DMS153 treated with DMSO at 0.1 percent for 48 hours (cell line): ENCODE measurements around the gene DUSP22.

Experiments
- DNase-seq: peaks from one replicate; lab custom pipeline; 2025; ENCODE audit not compliant: unreplicated experiment; lab: John Stamatoyannopoulos, UW

Gene DUSP22

DNA sequence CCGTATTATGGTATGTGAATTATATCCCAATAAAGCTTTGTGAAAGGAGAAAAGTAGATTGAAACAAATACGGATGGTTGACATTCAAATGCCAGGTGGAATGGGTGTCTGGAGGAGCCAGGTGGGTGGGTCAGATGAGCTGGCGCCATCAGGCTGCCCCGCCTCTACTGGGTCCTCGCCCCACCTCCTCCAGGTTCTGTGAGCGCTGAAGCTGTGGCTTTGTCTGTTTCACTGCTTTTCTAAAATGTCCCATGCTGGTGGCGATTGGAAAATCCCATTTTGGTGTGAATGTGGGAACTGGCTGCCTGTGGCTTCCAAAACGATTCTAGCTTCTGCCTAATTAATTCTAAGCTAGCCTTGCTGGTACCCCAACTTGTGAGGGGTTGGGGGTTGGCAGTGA lies 16.5 kb downstream of the DUSP22 start:
- no peak for DNase-seq

DNA sequence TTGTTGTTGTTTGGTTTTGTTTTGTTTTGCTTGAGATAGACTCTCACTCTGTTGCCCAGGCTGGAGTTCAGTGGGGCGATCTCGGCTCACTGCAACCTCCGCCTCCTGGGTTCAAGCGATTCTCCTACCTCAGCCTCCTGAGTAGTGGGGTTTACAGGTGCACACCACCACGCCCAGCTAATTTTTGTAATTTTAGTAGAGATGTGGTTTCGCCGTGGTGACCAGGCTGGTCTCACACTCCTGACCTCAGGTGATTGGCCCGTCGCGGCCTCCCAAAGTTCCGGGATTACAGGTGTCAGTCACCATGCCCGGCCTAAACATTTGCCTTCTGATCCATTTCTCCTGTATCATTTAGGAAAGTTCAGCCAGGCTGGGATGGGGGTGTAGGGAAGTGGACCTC lies 17.7 kb downstream of the DUSP22 start:
- no peak for DNase-seq

DNA sequence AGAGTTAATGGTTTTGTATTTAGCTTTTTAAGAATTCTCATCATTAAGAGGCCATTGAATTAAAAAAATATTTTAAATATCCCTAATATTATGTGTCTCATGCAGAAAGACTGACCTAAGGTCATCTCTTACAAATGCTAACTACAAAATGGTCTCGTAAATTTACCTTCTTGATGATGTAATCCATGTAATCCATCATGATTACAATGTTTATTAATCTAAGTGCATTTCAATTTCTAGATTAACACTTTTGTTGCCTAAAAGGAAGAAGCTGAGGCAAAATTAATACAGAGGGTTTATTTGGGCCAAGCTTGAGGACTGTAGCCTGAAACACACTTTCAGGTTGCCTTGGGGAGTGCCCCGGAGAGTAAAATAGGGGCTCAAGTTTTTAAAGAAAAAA lies 18.4 kb downstream of the DUSP22 start:
- no peak for DNase-seq

DNA sequence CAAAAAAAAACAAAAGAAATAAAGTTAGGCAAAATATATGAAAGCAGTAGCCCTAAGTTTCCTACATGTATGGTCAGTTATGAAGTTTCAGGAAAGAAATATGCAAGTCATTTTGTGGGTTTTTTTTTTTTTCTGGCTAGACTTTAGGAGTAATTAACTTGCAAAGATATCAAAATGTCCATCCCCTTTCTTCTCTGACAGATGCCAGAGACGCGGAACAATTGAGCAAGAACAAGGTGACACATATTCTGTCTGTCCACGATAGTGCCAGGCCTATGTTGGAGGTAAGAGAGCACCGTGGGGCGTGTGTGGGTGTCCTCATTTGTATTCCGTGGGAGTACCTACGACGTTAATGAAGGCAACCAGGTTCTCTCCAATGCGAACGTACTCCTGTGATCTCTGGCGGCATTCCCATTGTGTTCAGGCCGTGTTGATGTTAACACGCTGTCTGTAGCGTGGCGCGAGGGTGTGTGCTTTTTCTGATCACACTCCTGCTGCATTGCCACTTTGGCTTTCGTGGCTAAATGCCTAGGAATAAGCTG lies 19.5 kb downstream of the DUSP22 start:
- DNase-seq = no peak

DNA sequence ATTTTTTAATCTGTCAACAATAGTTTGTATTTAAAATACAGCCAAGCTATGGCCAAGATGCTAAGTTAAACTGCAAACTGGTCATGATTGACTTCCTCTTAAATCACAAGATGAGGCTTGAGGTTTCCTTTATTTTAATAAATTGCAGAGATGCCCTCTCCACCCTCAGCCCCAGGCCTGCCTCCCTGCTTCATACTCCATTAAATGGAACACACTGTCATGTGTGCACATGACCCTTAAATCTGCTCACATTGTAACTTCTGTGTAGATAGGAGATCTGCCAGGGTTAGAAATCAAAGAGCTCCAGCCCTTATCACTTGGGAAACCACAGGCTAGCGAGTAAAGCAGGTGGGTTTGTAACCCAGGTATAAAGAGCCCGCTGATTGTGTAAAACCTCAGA lies 20.8 kb downstream of the DUSP22 start:
- no peak for DNase-seq

DNA sequence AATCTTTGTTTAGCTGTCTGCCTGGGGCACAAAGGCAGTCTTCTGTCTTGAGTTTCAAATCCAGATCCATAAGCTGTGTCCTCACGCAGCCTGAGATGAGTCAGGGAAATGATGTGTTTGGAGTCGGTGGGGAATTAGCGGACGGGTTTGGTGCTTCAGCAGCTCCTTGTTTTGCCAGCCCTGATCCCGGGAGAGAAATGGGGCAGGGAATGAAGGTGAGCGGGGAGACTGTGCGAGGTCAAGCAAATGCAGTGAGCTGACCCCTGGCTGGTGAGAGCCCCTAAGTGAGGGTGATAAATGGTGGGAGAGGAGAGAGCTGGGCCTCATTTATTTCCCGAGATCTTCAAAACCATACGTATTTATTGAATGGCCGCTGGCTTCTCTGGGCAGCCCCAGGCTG lies 21.6 kb downstream of the DUSP22 start:
- no peak for DNase-seq

DNA sequence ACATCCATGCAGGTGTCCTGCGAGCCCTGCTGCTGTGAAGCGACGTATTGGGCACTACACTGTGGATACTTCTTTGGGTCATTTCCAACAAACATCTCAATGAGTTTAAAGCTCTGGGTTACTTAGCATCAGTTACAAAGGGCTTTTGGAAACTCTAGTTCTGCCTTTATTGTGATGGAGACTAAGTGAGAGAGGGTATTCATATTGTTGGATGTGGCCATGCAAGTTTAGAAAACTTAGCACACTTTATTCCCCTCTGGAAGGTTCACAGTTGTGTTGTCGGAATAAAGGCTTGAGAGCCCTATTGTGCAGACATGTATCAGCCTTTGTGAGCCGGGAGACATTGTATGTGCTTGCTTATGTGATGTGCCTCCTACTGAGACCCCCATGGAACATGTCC lies 22.1 kb downstream of the DUSP22 start:
- DNase-seq = no peak

DNA sequence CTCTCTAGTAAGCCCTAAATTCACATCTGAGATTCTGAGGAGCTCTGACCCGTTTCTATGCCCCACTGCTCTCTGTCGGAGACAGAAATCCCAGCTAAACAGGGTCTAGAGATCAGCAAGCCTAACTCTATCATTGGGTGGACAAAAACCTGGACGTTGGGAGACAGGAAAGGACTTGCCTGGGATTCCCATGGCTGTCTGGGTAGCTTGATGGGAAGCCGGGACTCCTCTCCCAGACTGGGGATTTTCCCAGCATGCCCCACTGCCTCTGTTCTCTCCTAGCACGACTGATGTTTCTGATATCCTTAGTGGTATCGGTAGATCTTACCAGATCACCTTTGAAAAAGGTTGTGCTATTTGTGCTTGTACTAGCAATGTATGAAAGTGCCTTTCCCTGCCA lies 22.9 kb downstream of the DUSP22 start:
- no peak for DNase-seq

DNA sequence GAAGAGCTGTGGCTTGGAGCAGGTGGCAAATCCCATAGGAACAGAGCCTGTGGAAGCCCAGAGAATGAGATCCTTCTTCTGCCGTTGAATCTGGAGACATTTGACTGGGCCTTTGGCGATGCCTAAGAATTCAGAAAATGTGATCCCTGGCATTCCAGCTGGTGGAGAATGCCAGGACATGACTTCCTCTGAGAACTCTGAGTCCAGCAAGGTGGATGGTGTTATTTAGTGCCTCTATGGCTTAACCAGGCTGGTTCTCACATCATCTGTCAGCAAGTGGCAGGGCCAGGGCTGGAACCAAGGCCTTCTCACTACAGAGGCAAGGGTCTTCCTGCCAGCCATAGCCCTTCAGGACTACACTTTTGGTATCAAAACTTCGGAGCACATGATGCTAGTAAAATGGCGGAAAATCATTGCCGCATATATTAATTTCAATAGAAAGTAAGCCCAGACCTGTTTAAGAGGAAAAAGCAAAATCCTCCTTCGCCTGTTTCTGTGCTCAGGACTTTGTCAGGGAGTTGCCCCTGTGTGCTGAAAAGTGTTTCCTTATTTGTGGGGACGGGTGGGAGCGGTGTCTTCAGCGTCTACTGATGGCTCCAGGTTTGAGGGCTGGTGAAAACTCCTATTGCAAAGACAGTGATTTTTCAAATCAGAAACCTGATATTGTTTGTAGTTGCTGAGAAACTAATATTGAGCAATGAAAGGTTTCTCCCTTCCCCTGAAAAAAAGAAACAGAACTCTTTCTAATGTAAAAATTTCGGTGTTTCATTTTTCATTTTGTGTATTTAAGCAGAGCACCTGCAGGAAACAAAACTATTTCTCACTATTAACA lies 23.9 kb downstream of the DUSP22 start:
- no peak for DNase-seq

DNA sequence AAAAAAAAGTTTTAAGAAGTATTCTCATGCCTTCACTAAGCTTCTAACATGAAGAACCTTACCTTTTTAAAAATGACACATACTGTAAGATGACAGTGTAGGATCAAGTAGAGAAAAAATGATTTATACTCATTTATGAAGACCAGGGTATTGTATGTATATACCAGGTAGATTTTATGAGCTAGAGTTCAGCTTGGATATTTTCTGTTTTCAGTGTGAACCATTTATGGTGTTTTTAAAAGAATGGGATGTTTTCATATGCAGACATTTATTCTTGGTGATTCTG lies 24.4 kb downstream of the DUSP22 start:
- no peak for DNase-seq

DNA sequence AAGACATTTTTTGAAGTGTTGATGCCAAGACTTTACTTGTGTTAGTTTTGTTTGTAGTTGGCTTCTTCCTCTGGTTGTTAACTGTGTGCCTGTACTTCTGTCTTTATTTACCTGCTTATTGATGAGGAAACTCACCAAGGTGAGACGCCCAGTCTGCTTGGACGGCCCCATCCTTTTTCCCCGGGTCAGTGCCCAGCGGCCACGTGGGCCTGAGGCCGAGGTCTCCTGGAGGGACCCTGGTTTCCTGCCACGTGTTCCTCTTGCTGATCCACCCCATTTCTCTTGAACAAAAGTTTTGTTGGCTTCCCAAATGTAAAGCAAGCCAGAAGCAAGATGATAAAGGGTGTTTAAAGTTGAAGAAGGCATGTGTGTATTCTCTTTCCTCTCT lies 24.8 kb downstream of the DUSP22 start:
- DNase-seq = no peak

DNA sequence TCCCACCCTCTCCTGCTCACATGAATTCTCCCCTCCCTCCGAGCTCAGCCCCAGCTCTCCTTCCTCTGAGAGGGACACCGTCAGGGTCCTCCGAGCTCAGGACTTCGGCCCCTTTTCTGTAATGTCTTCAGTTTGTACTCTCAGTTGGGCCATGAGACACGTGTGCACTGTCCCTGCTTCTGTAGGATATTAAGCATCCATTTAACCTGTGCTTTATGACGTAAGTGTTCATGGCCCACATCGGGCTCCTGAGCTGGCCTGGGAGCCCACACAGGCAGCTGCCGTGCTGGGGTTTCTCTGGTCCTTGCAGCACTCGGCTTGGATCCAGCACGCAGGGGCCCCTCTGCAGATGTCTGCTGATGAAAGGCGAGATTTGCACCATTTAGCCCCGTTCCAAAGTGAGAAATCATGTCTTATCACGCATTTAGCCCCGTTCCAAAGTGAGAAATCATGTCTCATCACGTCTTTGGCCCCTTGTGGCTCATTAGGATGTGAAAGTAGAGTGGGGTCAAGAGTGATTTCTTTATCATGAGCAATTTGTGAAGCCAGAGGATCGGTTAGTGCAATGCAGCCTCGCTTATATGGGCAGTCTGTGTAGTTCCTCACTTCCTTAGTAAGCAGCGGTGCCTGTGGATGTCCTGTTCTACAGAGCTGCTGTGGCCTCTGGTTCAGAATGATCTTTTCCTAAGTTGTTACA lies 25.3 kb downstream of the DUSP22 start:
- no peak for DNase-seq

DNA sequence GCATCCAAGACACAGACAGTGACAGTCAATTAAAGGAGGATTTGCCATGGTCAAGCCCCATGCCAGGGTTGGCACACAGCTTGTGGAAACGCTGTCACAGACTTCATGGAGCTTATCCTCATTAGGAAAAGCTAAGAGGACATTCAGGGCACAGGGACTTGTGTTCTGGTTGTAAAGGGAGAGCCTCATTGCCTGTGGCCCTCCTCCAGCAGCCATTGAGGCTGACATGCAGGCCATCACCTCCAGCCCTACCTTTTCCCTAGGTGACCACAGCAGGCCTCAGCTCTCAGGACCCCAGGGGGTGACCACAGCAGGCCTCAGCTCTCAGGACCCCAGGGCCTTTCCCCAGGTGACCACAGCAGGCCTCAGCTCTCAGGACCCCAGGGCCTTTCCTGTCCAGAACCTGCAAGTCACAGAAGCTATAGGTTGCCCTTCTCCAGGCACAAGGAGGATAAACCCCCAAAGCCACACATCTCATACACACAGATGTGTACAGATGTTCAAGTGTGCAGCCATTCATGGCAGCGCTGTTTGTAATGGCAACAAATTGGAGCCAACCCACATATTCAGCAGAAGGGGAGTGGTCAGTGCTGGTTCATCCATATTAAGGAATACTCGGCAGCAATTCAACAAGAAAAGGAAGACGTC lies 26.1 kb downstream of the DUSP22 start:
- no peak for DNase-seq

DNA sequence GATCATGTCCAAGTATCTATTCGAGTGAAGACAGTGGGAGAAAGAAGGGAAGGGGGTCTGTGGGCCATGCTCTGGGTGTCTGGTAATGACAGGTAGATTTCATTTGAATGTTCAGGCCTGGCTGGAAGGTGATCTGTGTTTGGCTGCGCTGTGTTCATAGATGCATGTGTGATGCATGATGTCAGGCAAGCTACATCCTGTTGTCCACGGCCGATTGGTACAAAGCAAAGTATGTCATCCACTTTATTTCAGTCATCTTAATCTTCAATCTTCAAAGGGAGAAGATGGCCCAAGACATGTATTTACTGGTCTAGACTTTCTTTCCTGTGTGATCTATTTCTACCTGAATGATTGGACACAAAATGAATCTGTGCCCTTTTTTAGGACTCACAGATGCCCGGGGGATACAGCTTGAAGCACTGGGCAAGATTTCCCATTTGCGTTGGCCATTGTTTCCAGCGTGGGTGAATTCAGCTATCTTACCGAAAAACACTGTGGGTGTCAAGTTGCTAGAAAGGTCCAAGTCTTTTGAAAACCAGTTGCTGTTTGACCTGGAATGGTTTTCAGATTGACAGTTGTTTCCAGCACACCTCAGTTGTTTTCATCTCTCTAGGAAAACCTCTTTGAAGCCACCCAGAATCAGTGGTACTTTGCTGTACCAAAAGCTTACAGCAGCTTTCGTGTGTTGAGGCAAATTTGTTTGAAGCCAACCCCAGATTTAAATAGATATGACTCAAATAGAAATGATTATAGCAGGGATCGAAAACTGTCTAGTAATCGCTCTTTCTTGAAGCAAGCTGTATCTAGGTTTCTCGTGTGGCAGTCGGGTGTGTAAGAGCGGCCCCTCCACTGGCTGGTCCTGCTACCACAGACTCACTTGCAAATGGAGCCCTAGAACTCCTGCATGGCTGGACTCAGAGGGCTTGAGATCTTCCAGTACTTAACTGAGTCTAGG lies 27.2 kb downstream of the DUSP22 start:
- DNase-seq = no peak

DNA sequence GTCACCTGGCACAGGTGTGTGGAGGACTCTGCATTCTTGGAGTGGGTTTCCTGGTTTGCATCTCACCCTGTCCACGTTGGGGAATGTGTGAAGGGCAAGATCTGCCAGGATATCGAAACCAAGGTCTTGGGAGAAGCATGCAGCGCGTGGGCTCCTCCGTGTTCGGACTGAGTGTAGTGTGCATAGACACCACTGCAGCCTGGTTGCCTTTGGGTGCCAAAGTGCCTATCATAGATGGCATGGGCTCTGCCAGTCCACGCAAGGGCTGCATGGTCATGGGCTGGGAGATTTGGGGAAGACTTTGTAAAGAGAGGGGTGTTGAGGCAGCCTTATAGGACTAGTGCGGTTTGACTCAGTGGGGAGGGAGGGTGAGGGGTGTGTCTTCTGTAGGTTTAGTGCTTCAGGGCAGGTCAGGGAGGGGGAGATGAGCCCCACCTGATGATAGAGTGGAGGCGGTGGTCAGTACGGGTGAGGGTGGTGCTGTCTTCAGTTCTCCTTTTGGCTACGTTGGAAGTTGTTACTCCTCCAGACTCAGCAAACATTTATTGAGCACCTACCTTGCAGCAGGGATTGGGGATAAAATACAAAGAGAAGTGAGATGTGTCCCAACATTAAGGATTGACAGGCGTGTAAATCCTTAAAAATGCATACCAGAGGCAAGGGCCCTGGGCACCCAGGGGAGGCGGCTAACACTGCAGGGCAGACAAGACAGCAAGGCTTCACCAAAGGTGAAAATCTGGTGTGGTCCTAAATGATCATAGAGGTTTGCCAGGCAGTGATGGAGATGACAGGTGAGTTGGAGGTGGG lies 28.3 kb downstream of the DUSP22 start:
- DNase-seq = no peak

DNA sequence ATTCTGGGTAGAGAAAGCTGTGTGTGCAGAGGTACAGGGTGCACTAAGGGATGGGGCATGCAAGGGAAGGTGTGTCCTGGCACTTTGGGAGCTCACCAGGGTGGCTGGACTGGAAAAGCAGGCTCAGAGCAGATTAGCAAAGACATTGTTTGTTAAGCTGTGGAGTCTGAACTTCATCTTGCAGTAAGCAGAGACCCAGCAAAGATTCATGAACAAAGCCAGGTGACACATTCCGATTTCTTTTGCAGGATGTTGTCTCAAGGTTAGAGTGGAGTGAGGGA lies 28.8 kb downstream of the DUSP22 start:
- no peak for DNase-seq

DNA sequence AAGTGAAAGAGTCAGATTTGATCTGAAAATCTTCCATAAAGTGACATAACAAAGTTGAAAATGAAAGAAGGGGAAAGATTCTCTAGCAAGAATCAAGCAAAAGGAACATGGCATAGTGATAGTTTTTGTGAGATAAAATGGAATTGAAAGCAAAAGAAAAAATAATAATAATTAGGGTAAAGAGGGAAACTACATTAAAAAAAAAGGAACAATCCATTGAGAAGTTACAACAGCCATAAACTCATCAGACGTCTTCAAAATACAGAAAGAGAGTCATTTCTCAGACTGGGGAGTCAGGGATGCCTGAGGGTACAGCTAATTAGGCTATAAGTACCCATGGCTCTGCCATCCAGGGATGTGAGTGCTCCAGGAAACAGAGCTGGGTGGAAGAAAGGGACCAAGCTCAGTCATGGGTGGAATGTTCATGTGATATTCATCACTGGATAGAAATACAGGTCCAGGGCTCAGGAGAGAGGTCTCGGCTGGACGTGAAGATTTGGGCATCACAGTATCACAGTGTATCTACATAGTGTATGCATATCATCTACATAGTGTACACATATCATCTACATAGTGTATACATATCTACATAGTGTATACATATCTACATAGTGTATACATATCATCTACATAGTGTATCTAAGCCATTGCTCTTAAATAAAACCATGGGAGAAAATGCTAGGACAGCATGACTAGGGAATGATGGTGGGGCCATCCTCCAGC lies 29.4 kb downstream of the DUSP22 start:
- no peak for DNase-seq

DNA sequence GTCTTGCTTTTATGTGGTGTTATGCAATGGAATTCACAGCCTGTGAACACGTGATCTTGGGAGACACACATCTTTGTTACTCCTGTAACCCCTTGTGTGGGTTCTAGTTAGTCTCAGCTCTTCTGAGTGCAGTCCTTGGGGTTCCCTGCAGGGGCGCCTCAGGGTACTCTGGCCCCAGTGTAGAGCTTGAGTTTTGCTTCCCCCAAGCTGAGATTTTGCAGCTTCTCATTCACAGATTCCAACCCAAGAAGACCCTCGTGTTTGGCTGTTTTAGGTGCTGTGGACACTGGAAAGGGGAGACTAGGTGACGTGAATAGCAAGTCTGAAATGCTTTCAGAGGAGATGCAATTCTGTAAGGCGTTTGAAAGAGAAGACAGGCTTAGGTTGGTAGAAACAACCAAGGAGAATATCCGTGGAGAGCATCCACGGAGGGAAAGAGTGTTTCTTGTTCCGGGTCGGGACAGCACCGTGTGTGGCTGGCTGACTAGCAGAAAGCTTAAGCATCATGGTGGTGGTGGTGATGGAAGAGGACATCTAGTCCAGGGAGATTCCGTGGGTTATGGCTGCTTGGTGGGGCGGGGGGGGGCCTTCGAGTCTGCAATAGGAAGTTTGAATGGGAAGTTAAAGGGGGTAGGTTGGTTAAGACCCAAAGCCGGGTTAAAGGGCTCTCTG lies 30.1 kb downstream of the DUSP22 start:
- no peak for DNase-seq
